Measurements from ENCODE around the gene RABEP2. TPM values are rescaled to one million over a fixed set of nuclear protein-coding genes. Genes with fewer than 3 reads are reported as not detected.
"Not testable (repeated sequence)": the region's sequence is repeated elsewhere in the genome, so short reads cannot be mapped to it uniquely, and the experiment has no call there.

Gene RABEP2
- total RNA-seq, 2 experiments from 2014 or later, result 84.8 to 87.2 TPM

GRCh38 chr16:28882551-28883160 is 42.4 kb downstream of the RABEP2 start:
- H3K79me2 ChIP-seq (ENCODE audit: insufficient read depth, low read depth, low read length), result peaks cover 6% of the 10 kb centered on the region; the same call in 1 of the 2 replicates
- H3K4me3 ChIP-seq (ENCODE audit: low read depth, low read length, poor library complexity, severe bottlenecking), result no peak overlapping the region
- ChIA-PET CTCF (ENCODE audit: unreplicated experiment) (no interaction called here), POLR2A (no interaction called here)
- no peak overlapping the region for H3K27ac ChIP-seq (ENCODE audit: low read depth, low read length, poor library complexity, severe bottlenecking)
- no peak overlapping the region for H3K4me2 ChIP-seq (ENCODE audit: low read length)
- H4K20me1 ChIP-seq (ENCODE audit: insufficient read depth, low read length), result no peaks in the 10 kb centered on the region
- intact Hi-C loops (cut with micrococcal nuclease; ENCODE audit: unreplicated experiment), result no loop called here
- H3K9me2 ChIP-seq (ENCODE audit: insufficient read depth, low read length), result no peaks in the 10 kb centered on the region
- no peaks in the 10 kb centered on the region for H3K9me3 ChIP-seq (ENCODE audit: low read length)
- H3K4me1 ChIP-seq (ENCODE audit: insufficient read depth, low read length, poor library complexity, severe bottlenecking), result peaks cover 18% of the 10 kb centered on the region
- no TSS peak for BruUV-seq (replicated peaks)
- DNase-seq (ENCODE audit: low spot score), result no peak
- no peak overlapping the region for H2AFZ ChIP-seq (ENCODE audit: low read length)
- H3K36me3 ChIP-seq (ENCODE audit: insufficient read depth, low read length), result no peaks in the 10 kb centered on the region
- TF ChIP-seq EZH2phosphoT487 (IDR thresholded peaks at IDR 0.05; ENCODE audit: borderline replicate concordance, low read depth, low read length) (no peak), CTCF (conservative IDR thresholded peaks at IDR 0.05; ENCODE audit: low read length) (no peak)

GRCh38 chr16:28881565-28881964 is 43.5 kb downstream of the RABEP2 start:
- CTCF ChIA-PET (ENCODE audit: unreplicated experiment); H3K79me2 ChIP-seq (ENCODE audit: insufficient read depth, low read depth, low read length); H3K9me2 ChIP-seq (ENCODE audit: insufficient read depth, low read length); POLR2A ChIA-PET; intact Hi-C loops (cut with micrococcal nuclease; ENCODE audit: unreplicated experiment); H3K27ac ChIP-seq (ENCODE audit: low read depth, low read length, poor library complexity, severe bottlenecking); H2AFZ ChIP-seq (ENCODE audit: low read length); H4K20me1 ChIP-seq (ENCODE audit: insufficient read depth, low read length); H3K36me3 ChIP-seq (ENCODE audit: insufficient read depth, low read length); H3K9me3 ChIP-seq (ENCODE audit: low read length); H3K4me3 ChIP-seq (ENCODE audit: low read depth, low read length, poor library complexity, severe bottlenecking); BruUV-seq (replicated peaks); H3K4me2 ChIP-seq (ENCODE audit: low read length); DNase-seq (ENCODE audit: low spot score): not testable (repeated sequence)
- H3K4me1 ChIP-seq (ENCODE audit: insufficient read depth, low read length, poor library complexity, severe bottlenecking), result peaks cover 24% of the 10 kb centered on the region

- Histone ChIP-seq H3K9me3 (ENCODE audit: low read length) (no peaks in the 10 kb centered on the region), H3K4me1 (ENCODE audit: insufficient read depth, low read length, poor library complexity, severe bottlenecking) (peaks cover 24% of the 10 kb centered on the region), H4K20me1 (ENCODE audit: insufficient read depth, low read length) (no peaks in the 10 kb centered on the region), H3K79me2 (ENCODE audit: insufficient read depth, low read depth, low read length) (peaks cover 6% of the 10 kb centered on the region; the same call in 1 of the 2 replicates), H2AFZ (ENCODE audit: low read length) (no peak overlapping the region), H3K4me3 (ENCODE audit: low read depth, low read length, poor library complexity, severe bottlenecking) (no peak overlapping the region), H3K9me2 (ENCODE audit: insufficient read depth, low read length) (no peaks in the 10 kb centered on the region), H3K36me3 (ENCODE audit: insufficient read depth, low read length) (no peaks in the 10 kb centered on the region), H3K27ac (ENCODE audit: low read depth, low read length, poor library complexity, severe bottlenecking) (no peak overlapping the region), H3K4me2 (ENCODE audit: low read length) (no peak overlapping the region)
- no peak for DNase-seq (ENCODE audit: low spot score)
- ChIA-PET CTCF (ENCODE audit: unreplicated experiment) (no interaction called here), POLR2A (no interaction called here)
- no TSS peak for BruUV-seq (replicated peaks)
- intact Hi-C loops (cut with micrococcal nuclease; ENCODE audit: unreplicated experiment), result no loop called here
- no peak for TF ChIP-seq EZH2phosphoT487 (IDR thresholded peaks at IDR 0.05; ENCODE audit: borderline replicate concordance, low read depth, low read length)
- TF ChIP-seq CTCF (conservative IDR thresholded peaks at IDR 0.05; ENCODE audit: low read length), result no peak
These were observed 44.1 kb downstream of the RABEP2 start for GRCh38 chr16:28880955-28881354.

All from OCI-LY7 (cell line).